Nephron progenitor cell (in vitro differentiated cells): ENCODE results near the gene NFE2L1.

Experiments used
- DNase-seq: peaks from one replicate; pipeline ENCODE4 v3.0.0; 2021
- H3K27ac Mint-ChIP-seq: 2 replicates; pipeline ENCODE4 v1.8.0; 2021; ENCODE audit warnings: mild to moderate bottlenecking, moderate library complexity, mixed read lengths
- H3K27me3 Mint-ChIP-seq: 2 replicates; pipeline ENCODE4 v1.8.0; 2021; ENCODE audit warnings: mild to moderate bottlenecking, low read depth, mixed read lengths; ENCODE audit not compliant: poor library complexity
- H3K36me3 Mint-ChIP-seq: 2 replicates; pipeline ENCODE4 v1.8.0; 2021; ENCODE audit warnings: low read depth, mixed read lengths
- H3K4me1 Mint-ChIP-seq: 2 replicates; pipeline ENCODE4 v1.8.0; 2021; ENCODE audit warnings: mixed read lengths
- H3K4me3 Mint-ChIP-seq: 2 replicates; pipeline ENCODE4 v1.8.0; 2021; ENCODE audit warnings: mild to moderate bottlenecking, moderate library complexity, mixed read lengths
- H3K9me3 Mint-ChIP-seq: 2 replicates; pipeline ENCODE4 v1.8.0; 2021; ENCODE audit warnings: mild to moderate bottlenecking, moderate library complexity, mixed read lengths
- CTCF ChIP-seq: fragments of 200-600 bp; sonication (generic); IDR thresholded peaks from 2 replicates; pipeline ENCODE4 v1.5.0; 2021; ENCODE audit warnings: antibody characterized with exemption

The NFE2L1 gene

GRCh38 chr17:48021934-48022333 lies 26.2 kb upstream of the NFE2L1 start:
- H3K27ac Mint-ChIP-seq = no peak overlapping the region
- H3K4me3 Mint-ChIP-seq = no peak overlapping the region
- H3K4me1 Mint-ChIP-seq = peaks cover 56% of the 10 kb centered on the region
- H3K27me3 Mint-ChIP-seq = peaks cover 35% of the 10 kb centered on the region
- H3K9me3 Mint-ChIP-seq = no peaks in the 10 kb centered on the region
- no peak for DNase-seq
- no peak for TF ChIP-seq CTCF
- no peaks in the 10 kb centered on the region for H3K36me3 Mint-ChIP-seq

- no peak for DNase-seq
- Mint-ChIP-seq H3K4me1 (peaks cover 57% of the 10 kb centered on the region), H3K27ac (no peak overlapping the region), H3K36me3 (no peaks in the 10 kb centered on the region), H3K27me3 (peaks cover 32% of the 10 kb centered on the region), H3K4me3 (peak overlapping the region; percentile 87), H3K9me3 (no peaks in the 10 kb centered on the region)
- TF ChIP-seq CTCF = no peak
These were observed 25.3 kb upstream of the NFE2L1 start for GRCh38 chr17:48022901-48023300.

GRCh38 chr17:48023400-48024148 lies 24.6 kb upstream of the NFE2L1 start:
- H3K27ac Mint-ChIP-seq = no peak overlapping the region

GRCh38 chr17:48024149-48025039 lies 23.8 kb upstream of the NFE2L1 start:
- Mint-ChIP-seq H3K4me3 (peak overlapping the region; percentile 89), H3K4me1 (peaks cover 46% of the 10 kb centered on the region), H3K36me3 (no peaks in the 10 kb centered on the region), H3K9me3 (no peaks in the 10 kb centered on the region), H3K27ac (peak overlapping the region; percentile 31), H3K27me3 (peaks cover 34% of the 10 kb centered on the region)
- no peak for TF ChIP-seq CTCF
- DNase-seq = peak; percentile 41

More at GRCh38 chr17:48023400-48024148, 24.6 kb upstream of the NFE2L1 start:
- Mint-ChIP-seq H3K4me3 (peak overlapping the region; percentile 87), H3K4me1 (peaks cover 51% of the 10 kb centered on the region), H3K27me3 (peaks cover 28% of the 10 kb centered on the region), H3K9me3 (no peaks in the 10 kb centered on the region), H3K36me3 (no peaks in the 10 kb centered on the region)
- DNase-seq = peak; percentile 87
- TF ChIP-seq CTCF = no peak

- H3K4me1 Mint-ChIP-seq = peaks cover 41% of the 10 kb centered on the region
- no peaks in the 10 kb centered on the region for H3K36me3 Mint-ChIP-seq
- H3K27ac Mint-ChIP-seq = peak overlapping the region; percentile 31
- peak; percentile 99 for DNase-seq
- peak; percentile 70 for TF ChIP-seq CTCF
- H3K9me3 Mint-ChIP-seq = no peaks in the 10 kb centered on the region
- H3K4me3 Mint-ChIP-seq = peak overlapping the region; percentile 89
- H3K27me3 Mint-ChIP-seq = peaks cover 28% of the 10 kb centered on the region
These were observed 22.9 kb upstream of the NFE2L1 start for GRCh38 chr17:48025040-48025903.
